ENCODE results near the gene PTS.

The PTS gene

DNA sequence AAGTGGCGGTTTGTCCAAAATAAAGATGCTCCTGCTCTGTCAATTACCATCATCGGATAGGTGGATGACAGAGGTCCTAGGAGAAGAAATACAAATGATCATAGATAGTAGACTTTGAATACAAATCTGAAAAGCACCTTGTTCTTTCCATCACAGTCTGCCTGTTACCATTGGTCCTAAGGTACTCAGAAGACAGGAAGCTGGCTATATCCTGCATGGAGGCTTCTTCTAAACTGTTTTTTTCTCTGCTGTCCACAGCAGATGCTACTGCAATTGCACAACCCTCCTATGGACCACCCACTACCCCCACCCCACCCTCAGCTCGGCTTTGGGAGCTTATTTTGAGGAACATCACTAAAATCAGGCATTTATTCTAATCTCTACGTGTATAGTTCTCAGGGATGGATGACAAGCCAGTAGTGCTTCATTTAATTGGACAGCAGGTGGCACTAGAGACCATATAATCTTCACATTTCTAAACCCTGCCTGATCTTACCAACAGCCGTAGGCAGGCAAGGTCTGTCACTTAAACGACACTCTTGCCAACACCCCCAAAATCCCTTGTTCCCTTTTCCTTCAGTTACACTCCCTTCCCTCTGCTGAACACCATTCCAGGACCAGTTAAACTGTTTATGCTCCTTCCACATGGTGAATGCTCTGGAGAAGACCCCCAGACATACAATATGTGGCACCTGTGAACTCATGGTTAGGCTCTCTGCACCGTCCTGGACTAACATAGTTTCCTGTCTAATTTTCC is 6.6 kb upstream of the PTS start:
- peak; percentile 80 for DNase-seq (ENCODE audit: low read depth, low spot score)

DNA sequence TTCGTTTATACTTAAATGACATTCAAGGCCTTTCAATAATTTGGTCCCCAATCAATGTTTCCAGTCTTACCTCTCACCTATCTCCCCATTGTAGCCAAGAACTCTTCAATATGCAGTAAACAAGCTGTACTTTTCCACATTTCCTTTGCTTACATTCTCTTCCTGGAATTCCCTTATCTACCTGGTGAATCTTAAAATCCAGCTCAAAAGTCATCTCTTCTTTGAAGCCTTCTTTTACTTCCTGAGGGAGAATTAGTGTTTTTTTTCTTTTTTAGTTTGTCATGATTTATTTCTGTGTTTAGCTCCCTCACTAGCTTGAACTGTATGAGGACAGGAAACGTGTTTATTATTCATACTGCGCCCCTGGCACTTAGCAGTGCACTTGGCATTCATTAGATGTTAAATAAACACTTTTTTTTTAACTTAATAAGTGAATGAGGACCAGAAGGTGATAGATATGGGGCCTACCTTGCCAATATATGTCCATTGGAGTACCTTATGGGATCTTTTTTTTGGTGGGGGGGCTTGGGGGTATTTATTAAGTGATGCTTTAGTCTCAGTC is 4.9 kb upstream of the PTS start:
- DNase-seq (ENCODE audit: low read depth, low spot score) = no peak
- H3K4me3 ChIP-seq (ENCODE audit: low read length) = no peak overlapping the region

More for the DNA sequence above, 6.6 kb upstream of the PTS start:
- no peak overlapping the region for H3K4me3 ChIP-seq (ENCODE audit: low read length)

DNA sequence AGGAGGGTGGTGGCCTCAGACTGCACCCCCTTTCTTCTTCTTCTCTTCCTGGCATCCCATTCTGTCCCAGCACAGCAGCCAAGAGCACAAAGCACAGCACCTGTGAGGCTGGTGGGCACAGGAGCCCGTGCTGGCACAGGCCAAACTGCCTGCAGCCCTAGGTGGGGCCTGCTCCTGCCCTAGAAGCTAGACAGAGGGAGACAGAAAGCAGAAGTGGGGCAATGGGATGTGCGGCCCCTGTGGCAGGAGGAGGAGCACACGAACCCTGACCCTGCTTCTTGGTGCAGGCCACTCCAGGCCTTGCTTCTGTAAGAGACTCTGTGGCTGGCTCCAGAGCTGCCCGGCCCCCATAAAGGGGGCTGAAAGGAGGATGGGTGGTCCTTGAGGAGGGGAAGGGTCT is 3.9 kb upstream of the PTS start:
- H3K4me3 ChIP-seq (ENCODE audit: low read length) = no peak overlapping the region
- no peak for DNase-seq (ENCODE audit: low read depth, low spot score)

DNA sequence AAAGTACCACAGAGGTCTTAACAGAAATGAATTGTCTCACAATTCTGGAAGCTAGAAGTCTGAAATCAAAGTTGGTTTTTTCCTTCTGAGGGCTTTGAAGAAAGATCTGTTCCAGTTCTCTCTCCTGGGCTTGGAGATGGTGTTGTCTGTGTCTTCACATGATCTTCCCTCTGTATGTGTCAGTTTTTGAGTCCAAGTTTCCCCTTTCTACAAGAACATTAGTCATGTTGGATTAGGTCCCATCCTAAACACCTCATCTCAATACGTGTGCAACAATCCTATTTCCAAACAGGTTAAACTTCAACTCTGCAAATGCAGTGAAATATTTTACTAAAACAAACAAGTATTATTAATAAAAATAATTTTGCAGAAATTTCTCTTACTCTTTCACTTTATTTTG is 3.1 kb upstream of the PTS start:
- no peak for DNase-seq (ENCODE audit: low read depth, low spot score)
- no peak overlapping the region for H3K4me3 ChIP-seq (ENCODE audit: low read length)

DNA sequence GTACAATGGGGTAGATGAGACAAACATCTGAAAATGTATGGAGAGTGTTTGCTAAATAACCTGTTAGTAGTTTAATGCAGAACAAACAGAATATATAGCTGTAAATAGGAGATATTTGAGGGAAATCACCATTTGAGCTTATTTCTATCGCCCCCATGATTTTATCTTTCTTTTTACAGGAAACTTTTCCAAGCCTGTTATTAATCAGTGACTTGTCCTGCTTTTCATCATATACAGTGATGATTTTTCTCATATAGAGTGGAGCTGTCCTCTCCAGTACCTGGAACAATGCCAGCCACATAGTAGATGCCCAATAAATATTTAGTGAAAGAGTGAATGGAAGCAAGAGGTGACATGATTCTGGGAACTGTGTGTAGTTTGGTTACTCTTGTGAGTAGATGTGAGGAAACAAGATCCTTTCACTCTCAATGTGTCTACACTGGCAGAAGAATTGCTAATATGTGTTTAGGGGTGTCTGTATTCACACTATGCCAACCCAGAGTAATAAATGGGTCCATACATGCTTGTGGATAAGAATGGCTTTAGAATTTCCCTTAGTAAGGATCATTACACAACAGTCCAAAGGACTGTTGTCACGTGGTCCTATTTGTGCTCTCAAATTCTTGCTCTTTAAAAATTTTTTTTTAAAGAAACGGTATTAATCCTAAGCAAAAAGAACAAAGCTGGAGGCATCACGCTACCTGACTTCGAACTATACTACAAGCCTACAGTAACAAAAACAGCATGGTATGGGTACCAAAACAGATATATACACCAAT is 2.3 kb upstream of the PTS start:
- no peak for DNase-seq (ENCODE audit: low read depth, low spot score)
- H3K4me3 ChIP-seq (ENCODE audit: low read length) = no peak overlapping the region

DNA sequence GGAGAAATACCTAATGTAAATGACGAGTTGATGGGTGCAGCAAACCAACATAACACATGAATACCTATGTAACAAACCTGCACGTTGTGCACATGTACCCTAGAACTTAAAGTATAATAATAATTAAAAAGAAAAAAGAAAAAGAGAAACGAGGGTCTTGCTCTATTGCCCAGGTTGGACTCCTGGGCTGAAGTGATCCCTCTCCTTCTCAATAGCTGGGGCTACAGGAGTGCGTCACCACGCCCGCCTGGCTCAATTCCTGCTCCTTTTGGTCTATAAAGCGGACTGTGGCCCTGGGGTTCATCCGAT is 521 bp upstream of the PTS start:
- DNase-seq (ENCODE audit: low read depth, low spot score) = no peak
- H3K4me3 ChIP-seq (ENCODE audit: low read length) = peak overlapping the region; percentile 73

DNA sequence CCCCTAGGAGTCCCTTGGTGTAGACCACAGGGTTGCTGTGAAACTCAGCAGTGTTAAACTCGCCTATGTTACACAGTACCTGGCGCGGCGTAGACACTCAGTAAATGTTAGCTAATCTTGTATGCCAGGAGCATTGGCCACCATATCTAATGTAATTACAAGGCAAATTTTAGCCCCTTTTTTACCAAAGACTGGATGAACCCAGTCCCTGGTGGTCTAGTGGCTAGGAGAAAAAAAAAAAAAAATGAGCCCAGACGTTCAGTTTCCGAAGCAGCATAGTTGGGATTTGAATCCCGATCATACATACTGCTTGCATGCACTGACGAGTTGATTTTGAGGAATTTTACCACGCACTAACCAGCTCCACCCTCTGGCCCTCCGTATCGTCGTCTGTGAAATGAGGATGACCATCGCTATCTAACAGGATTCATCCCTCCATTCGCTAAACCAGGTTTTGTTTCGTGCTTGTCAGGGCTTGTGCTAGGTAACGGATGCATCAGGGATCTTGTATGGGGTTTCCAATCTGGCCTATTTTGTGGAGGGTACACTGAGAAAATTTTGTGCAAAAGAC is 688 bp downstream of the PTS start:
- peak; percentile 30 for DNase-seq (ENCODE audit: low read depth, low spot score)

DNA sequence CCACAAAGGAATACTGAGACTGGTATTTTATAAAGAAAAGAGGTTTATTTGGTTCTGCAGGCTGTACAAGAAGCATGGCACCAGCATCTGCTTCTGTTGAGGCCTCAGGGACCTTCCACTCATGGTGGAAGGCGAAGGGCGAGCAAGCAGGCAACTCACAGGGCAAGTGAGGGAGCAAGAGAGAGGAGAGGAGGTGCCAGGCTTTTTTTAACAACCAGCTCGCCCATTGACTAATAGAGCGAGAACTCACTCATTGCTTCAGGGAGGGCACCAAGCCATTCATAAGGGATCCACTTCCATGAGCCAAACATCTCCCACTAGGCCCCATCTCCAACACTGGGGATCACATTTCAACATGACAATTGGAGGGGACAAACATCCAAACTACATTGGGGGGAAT is 1.2 kb downstream of the PTS start:
- no peak for DNase-seq (ENCODE audit: low read depth, low spot score)
- peak overlapping the region; percentile 73 for H3K4me3 ChIP-seq (ENCODE audit: low read length)

More for the DNA sequence above, 688 bp downstream of the PTS start:
- peak overlapping the region; percentile 73 for H3K4me3 ChIP-seq (ENCODE audit: low read length)

DNA sequence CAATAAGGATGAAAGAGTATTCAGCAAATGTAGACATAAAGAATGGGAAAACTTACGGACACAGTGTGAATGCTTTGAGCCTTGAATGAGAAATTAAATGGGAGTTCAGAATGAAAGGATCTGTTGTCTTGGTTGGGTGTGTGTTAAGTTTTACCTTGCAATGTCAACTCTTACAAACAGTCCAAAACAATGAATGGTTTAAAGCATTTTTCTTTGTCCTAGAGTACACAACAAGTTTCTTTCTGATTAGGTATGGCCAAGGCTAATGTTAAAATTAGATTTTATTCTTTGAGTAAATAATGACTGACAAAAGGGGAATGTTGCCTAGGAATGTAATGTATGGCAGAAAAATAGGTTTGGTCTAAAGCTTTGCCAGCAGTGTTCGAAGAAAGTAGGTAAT is 2.5 kb downstream of the PTS start:
- no peak overlapping the region for H3K4me3 ChIP-seq (ENCODE audit: low read length)
- DNase-seq (ENCODE audit: low read depth, low spot score) = no peak

DNA sequence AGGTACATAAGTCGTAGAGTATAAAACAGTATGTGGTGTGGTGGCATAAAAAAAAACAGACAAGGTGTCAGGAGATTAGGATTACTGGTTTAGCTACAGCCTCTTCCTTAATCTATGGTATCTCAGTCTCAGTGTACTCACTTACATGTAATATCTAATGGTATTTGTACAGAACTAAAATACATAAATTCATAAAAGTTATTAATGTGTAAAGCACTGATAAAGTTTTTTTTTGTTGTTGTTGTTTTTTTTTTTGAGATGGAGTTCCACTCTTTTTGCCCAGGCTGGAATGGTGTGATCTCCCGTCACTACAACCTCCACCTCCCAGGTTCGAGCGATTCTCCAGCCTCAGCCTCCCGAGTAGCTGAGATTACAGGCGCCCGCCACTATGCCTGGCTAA is 2.9 kb downstream of the PTS start:
- H3K4me3 ChIP-seq (ENCODE audit: low read length) = no peak overlapping the region
- no peak for DNase-seq (ENCODE audit: low read depth, low spot score)

DNA sequence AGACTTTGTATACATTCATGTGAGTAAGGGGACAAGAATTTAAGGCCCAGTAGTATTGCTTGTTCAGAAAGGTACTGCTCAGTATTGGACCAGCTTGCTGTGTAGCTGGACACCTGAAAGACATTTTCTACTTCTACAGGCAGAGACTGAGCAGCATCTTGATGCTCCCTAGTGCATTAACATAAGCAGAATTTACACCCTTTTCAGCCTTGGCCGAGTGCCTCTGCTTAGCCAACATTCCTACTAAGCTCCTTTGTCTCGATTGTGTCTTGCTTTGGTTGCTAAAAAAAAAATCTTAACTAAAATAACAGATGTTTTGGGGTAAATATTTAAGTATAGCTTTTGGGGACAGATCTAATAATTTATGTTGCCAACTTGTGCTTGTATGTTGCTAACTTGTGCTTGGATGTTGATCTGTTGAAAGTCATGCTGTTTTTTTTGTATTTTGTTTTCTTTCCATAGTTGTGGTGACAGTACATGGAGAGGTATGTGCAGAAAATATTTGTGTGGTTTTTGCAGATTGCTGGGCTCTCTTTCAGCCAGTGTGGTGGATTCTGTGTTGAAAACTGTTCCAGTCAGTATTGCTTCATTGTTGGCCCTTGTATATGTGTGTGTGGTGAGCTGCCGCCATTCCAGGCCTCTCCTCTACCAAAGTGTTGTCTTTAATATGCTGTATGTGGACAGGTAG is 3.7 kb downstream of the PTS start:
- H3K4me3 ChIP-seq (ENCODE audit: low read length) = no peak overlapping the region
- no peak for DNase-seq (ENCODE audit: low read depth, low spot score)

DNA sequence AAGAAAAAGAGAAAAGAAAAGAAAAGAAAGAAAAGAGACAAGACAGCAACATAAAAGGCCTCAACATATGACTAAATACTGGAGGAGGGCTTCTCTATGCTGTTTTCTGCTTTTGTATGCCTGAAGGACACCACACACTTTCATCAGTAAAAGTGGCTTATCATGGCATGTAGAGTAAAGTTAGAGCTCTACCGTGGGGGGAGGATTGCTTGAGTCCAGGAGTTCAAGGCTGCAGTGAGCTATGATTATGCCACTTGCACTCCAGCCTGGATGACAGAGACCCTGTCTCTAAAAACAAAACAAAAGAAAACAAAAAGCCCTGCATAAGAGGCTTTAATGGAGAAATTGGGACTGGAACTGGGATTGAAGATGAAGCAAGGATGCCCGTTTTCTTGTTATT is 5.7 kb downstream of the PTS start:
- DNase-seq (ENCODE audit: low read depth, low spot score) = no peak

DNA sequence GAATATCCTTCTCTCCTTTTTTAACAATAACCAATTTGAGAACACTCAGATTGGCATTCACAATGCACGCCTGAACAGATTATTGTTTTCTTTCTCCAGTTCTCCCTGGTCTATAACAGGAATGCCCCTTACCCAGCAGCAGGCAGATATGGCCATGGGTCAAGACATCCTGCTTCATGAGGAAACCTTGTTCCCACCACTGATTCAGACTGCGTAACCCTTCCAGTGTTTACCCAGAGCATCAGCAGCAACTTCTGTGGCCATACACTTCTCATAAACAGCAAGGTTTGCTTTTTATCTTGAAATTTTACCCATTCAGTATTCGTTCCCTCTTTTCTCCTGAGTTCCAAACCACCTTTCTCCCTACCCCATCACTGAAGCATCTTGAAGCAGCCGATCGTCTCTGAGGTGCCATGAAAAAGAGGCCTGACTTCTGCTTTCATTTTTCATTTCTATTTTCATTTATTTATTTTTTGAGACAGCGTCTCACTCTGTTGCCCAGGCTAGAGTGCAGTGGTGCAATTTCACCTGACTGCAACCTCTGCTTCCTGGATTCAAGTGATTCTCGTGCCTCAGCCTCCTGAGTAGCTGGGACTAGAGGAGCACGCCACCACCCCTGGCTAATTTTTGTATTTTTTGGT is 9.6 kb downstream of the PTS start:
- H3K4me3 ChIP-seq (ENCODE audit: low read length) = no peak overlapping the region
- no peak for DNase-seq (ENCODE audit: low read depth, low spot score)

More for the DNA sequence above, 5.7 kb downstream of the PTS start:
- H3K4me3 ChIP-seq (ENCODE audit: low read length) = no peak overlapping the region

DNA sequence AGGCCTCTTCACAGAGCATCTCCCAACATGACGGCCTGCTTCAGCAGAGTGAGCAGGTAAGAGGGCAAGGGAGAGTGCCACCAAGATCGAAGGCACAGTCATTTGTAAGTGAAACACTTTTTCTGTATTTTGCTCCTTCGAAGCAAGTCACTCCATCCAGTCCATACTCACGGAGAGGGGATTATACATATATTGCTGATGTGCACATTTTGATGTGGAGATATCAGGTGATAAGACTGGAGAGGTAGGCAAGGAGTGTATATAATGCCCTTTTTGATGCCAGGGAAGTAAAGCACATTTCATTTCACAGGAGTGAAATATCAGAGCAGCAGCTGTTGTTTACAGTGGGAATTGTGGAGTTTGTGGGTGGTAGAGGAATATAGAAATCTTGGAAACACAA is 11.2 kb downstream of the PTS start:
- no peak overlapping the region for H3K4me3 ChIP-seq (ENCODE audit: low read length)
- no peak for DNase-seq (ENCODE audit: low read depth, low spot score)

DNA sequence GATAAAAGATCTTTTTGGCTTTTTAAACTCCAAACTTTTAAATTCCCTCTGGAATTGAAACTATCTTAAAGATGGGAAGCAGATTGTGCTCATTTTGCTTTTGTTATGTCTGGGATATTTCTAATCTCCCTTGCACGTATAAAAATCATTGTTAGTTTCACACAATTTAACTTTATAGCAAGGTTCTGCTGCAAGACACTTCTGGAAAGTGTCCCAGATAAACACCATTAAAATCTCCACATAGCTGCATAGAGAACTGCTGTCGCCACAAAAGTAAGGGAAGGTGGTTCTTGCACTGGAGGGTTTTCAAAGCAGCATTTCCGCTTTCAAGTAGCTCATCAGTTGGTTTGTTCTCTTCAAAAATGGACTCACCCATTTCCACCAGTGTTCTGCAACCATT is 11.8 kb downstream of the PTS start:
- DNase-seq (ENCODE audit: low read depth, low spot score) = no peak
- no peak overlapping the region for H3K4me3 ChIP-seq (ENCODE audit: low read length)

DNA sequence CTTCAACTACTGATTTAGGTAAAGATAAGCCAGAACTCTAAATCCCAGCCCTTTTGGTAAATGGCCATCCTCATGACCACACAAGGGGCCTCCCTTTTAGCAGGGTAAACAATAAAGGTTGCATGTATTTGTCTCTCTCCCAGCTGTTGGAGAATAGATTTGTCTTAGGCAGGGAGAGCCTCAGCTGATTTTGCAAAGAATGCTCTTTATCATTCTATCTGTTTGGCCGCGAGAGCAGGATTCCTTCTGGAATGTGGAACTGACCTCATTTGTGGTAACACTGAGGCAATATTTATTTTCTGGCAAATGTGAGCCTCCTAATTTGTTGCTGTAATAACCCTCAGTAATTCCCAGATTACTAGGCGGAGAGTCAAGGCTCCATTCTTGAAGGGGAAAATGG is 15.3 kb downstream of the PTS start:
- no peak for DNase-seq (ENCODE audit: low read depth, low spot score)
- no peak overlapping the region for H3K4me3 ChIP-seq (ENCODE audit: low read length)

DNA sequence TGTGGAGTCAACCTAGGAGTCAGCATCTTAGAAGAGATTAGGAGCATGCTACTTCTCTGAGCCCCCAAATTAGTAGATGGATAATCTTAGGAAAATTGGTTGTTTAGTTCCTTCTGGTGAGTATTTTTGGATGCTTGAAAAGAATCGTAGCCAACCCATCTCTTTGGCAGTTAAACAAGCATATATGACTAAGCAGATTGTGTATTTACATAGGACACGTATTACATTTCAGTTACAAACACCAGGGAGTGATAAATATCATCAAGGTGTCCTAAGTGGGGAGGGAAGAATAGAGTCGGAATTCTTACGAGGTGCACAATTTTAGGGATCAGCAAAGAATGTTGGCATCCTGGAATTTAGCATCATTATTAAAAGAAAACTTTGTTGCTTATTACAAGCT is 21.0 kb downstream of the PTS start:
- no peak overlapping the region for H3K4me3 ChIP-seq (ENCODE audit: low read length)
- DNase-seq (ENCODE audit: low read depth, low spot score) = no peak

DNA sequence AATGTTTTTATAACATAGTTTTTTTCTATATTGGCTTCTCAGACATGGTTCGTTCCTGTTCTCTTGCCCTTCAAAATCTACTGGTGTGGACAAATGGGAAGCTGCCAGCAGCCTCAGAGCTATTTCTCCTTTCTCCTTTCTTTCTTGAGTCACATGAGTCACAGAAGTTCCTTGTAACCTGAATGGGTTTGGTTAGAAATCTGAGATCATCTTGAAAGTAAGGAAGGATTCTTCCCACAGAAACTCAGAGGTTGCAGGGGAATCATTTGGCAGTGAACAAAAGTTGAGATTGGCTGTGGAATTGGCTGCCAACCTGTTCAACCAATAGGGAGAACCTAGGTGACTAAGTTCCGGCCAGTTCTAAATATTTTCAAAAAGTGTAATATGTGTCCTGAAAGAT is 22.0 kb downstream of the PTS start:
- H3K4me3 ChIP-seq (ENCODE audit: low read length) = no peak overlapping the region
- DNase-seq (ENCODE audit: low read depth, low spot score) = no peak

DNA sequence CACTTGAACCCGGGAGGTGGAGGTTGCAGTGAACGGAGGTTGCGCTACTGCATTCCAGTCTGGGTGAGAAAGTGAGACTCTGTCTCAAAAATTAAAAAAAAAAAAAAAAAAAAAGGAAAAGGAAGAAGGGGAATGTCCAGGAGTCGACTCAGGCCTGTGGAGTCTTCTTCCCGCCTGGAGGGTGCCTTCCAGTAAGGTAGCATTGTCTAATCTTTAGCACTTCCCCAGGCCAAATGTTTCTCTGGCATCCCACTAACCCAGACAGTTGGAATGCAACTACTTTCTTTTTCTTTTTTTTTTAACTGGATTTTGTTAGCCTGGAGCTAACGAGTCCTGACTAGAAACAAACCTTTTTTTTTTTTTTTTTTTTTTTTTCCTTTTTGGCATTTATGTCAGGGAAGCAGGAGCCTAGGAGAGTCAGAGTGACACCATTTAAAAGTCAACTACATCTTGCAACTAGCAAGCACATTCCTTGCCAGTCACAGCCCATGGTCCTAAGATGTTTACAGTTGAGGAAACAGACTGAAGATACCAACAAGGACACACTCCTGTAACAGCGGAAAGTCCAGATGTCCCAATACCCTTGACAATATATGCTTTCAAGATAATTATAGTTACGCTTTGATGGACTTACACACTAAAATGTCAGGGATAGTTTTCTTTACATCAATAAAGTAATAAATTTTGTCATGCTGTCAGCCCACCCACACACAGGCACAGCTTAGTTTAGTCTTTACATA is 23.8 kb downstream of the PTS start:
- H3K4me3 ChIP-seq (ENCODE audit: low read length) = no peak overlapping the region
- DNase-seq (ENCODE audit: low read depth, low spot score) = no peak
